NCI-H69 (cell line): ENCODE results near the gene TMEM59L.
A peak's percentile ranks its signal among the peaks of the same experiment; 100 is the strongest.
"Not testable (repeated sequence)": the region's sequence is repeated elsewhere in the genome, so short reads cannot be mapped to it uniquely, and the experiment has no call there.

Experiments used
- DNase-seq: peaks from one replicate; lab custom pipeline; 2025; lab: John Stamatoyannopoulos, UW

TMEM59L gene

GRCh38 chr19:18612772-18613588, at the start of gene TMEM59L:
TMEM59L (plus strand) TSS chr19:18612870; CDS start chr19:18612959, 89 bp downstream.
- DNase-seq: peak; percentile 63

DNA sequence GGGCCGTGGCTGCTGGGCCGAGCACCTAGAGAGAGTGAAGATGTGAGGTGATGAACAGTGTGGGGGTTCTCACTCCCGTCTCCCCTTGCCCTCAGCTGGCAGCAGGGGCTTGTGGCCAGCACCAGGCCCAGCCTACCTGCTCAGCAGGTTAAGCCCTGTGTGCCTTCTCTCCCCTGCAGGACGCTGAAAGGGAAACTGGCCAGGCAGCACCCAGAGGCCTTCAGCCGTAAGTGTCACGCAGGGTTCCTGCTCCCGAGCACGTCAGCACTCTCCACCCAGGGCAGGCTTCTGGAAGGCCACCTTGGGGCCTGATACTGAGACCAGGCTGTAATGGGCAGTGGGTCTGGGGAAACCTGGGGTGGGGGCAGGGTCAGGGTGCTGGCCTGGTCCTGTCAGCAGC, 45.7 kb upstream of the TMEM59L start:
- DNase-seq: no peak

DNA sequence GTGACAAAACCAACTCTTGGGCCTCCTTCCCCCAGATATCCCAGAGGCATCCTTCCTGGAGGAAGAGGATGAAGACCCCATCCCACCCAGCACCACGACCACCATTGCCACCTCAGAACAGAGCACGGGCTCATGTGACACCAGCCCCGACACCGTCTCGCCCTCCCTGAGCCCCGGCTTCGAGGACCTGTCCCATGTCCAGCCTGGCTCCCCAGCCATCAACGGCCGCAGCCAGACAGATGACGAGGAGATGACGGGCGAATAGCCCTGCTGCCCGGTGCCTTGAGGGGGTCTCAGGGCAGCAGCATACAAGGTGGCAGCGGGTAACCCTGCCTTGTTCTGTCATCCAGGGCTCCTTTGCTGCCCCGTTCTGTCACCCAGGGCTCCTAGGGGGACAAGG, 44.3 kb upstream of the TMEM59L start:
- no peak for DNase-seq

- peak; percentile 99 for DNase-seq
These were observed 40.9 kb upstream of the TMEM59L start, which contains the start of gene UBA52 for GRCh38 chr19:18571564-18572344. UBA52 (plus strand) TSS chr19:18571857; CDS start chr19:18573301, 1,444 bp downstream.

DNA sequence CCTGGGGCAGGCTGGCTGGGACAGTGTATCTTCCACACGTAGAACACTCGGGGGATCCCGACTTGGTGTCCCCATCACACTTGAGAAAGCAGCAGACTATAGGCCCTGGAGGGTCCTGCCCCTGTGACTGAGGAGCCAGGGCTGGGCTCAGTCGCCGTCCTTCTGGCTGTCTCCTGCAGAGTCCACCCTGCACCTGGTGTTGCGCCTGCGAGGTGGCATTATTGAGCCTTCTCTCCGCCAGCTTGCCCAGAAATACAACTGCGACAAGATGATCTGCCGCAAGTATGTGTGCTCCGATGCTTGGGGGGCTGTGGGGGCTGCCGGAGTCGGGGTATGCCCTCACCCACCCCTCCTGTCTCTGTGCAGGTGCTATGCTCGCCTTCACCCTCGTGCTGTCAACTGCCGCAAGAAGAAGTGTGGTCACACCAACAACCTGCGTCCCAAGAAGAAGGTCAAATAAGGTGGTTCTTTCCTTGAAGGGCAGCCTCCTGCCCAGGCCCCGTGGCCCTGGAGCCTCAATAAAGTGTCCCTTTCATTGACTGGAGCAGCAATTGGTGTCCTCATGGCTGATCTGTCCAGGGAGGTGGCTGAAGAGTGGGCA, 37.9 kb upstream of the TMEM59L start:
- DNase-seq: no peak

DNA sequence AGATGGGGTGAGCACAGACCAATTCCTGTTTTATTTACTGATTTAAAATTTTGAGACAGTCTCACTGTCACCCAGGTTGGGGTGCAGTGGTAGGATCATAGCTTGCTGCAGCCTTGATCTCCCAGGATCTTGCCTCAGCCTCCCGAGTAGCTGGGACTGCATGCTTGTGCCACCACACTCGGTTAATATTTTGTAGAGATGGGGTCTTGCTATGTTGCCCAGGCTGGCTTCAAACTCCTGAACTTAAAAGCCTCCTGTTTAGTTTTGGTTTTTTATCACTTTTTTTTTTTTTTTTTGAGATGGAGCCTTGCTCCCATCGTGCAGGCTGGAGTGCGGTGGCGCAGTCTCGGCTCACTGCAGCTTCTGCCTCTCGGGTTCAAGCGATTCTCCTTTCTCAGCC, 36.3 kb upstream of the TMEM59L start:
- DNase-seq: no peak

DNA sequence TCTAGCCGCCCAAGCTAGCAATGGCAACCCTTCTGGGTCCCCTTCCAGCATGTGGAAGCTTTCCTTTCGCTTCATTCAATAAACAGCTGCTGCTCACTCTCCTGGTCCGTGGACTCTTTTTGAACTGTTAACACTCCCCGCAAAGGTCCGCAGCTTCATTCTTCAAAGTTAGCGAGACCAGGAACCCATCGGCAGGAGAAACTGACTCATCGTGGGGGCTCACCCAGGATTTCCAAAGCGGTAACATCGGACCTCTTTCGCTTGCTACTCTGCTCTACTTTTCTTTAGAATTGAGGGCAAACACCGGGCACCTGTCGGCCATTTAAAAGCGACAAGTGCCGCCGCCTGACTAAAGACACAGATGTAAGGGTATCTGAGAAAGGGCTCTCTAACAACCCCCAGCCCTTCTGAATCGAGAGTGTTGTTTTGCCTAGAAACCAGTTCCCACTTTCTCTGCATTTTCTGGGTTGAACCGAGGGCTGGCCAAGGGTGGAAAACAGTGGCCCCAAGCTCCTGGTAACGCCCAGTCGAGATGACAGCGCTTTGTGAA, 35.2 kb upstream of the TMEM59L start:
- no peak for DNase-seq

DNA sequence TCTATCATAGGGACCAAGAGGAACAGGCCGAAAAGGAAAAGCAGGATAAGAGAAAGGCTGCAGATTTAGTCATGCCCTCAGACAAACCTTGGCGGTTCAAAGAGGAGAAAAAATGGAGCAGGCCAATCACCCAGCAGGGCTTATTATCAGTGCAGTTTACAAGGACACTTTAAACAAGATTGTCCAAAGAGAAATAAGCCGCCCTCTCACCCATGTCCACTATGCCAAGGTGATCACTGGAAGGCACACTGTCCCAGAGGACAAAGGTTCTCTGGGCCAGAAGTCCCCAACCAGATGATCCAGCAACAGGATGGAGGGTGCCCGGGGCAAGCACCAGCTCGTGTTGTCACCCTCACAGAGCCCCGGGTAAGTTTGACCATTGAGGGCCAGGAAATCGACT, 32.4 kb upstream of the TMEM59L start:
- no peak for DNase-seq

DNA sequence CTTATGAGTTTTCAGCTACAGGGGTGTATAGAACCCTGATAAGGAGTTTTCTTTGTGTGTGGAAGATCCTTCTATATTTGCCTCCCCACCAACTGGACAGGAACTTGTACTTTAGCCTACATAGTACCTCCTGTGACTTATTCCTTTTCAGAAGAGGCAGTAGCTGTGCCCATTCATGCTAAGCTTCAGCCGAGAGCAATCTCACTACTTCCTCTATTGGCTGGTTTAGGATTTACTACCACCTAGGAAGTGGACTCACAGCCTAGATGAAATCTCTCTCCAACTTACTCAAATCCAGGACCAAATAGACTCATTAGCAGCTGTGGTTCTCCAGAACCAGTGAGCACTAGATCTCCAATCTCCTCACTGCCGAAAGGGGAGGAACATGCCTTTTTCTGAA, 26.4 kb upstream of the TMEM59L start:
- DNase-seq: no peak

DNA sequence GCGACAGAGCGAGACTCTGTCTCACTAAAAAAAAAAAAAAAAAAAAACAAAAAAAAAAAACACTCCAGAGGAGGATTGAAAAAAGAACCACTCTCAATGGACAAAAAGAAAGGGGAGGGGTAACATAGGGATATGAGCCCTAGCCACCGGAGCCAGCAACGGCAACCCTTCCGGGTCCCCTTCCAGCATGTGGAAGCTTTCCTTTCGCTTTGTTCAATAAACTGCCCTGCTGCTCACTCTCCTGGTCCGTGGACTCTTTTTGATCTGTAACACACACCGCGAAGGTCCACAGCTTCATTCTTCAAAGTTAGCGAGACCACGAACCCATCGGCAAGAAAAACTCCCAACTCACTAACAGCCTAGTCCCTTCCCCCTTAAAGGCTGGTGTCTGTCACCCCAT, 25.1 kb upstream of the TMEM59L start:
- no peak for DNase-seq

- DNase-seq: no peak
These were observed 24.6 kb upstream of the TMEM59L start for GRCh38 chr19:18587962-18588610.

DNA sequence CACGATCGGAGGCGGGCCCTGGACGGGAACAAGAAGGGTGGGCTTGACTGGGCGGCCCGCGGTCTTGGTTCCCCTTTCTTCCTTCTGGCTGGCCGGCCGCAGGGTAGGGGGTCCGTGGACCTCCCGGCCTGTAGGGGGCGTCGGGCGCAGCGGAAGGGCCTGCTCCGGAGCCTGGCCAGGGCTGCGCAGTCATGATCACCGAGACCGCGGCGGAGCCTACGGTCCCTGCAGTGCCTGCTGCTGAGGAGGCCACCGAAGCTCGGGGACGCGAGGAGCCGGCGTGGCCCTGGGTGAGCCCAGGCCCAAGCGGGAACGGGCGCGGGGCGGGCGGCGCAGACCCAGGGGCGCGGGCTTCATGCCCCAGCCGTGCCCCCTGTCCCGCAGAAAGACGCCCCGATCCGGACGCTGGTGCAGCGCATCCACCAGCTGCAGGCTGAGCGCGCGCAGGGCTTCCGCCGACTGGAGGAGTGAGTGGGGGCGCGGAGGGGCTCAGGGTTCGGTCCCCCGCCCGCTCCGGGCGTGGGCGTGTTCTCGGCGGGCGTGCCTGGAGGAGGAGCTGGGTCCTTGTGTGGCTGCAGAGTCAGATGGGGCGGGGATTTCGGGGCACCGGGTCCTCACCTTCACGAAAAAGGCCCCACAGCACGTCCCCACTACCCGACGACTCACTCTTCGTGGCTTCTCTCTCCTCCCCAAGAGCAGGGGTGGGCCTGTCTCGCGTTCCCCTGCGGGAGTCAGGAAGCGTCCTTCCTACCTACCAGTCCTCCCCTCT, 23.9 kb upstream of the TMEM59L start, which contains the start of gene REX1BD:
Gene REX1BD (plus strand): TSS at position 188 of the 769 bp plus-strand sequence. CDS start 4 bp downstream, at position 192.
- peak; percentile 91 for DNase-seq

DNA sequence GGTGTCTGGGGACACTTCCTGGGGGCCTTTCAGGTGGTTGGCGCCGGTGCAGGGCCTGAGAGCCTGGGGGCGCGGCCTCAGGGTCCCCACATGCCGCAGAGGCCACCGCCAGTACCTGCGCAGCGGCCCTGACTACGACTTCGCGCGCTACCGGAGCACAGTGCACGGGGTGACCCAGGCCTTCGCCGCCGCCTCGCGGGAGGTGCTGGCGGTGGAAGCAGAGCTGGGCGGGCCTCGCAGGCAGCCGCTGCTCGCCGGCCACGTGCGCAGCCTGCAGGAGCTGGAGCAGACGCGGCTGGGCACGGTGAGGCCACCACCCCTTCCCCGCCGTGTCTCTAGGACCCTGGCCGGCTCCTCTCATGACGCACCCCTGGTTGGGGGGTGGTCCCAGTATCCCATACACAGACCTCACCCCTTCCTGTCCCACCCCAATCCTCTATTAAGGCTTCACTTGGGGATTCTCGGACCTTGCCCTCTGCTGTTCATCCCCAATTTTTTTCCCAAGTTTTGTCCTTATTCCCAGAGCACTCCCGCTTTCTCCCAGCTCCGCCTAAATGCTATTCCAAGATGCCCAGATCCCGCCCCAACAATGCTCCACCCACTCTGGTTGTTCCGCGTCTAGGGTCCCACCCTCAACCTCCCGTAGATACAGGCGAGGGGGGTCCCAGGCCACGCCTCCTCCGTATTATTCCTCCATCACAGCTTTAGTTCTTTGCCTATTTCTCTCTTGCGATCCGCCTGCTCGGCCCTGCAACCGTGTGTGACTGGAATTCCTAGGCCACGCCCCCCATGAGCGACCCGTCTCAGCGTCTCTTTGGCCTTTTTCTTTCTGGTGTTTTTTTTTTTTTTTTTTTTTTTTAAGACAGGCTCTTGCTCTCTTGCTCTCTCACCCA, 23.0 kb upstream of the TMEM59L start:
- DNase-seq: peak; percentile 92

DNA sequence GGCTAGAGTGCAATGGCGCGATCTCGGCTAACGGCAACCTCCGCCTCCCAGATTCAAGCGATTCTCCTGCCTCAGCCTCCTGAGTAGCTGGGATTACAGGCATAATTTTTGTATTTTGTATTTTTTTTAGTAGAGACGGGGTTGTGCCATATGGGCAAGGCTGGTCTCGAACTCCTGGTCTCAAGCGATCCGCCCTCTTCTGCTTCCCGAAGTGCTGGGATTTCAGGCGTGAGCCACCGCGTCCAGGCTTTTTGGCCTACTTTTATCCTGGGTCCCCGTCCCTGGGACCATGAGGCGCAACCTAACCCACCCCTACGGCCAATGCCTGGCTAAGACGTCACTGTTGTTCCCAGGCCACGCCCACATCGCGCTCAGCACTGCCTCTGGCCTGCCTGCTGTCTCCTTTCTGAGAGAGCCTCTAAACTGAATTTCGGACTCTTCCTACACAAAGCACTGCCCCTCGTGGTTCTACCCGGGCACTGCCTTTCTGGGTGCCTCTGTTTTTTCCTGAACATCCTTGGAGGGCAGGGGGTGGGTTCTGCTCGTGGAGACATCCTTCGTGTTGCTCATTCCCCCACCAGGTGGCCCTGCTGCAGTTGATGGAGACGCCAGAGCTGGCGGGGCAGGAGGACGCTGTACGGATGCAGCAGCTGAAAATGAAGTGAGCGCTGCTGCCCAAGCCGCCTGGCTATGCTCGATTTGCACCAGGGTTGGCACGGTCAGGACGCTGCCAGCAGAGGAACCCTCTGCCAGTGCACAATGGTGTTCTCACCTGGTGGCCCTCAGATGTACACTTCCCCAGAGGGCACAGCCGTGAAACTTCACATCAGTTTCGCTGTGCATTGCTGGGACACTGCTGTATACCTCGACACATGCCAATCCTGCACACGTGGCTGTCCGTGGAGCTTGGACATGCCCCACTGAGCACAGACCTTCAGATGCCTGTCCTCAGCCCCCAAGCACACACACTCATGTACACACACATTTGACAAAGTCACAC, 22.1 kb upstream of the TMEM59L start:
- DNase-seq: peak; percentile 97

- no peak for DNase-seq
These were observed 20.8 kb upstream of the TMEM59L start for GRCh38 chr19:18591735-18592385.

- not testable (repeated sequence) for DNase-seq
These were observed 19.9 kb upstream of the TMEM59L start for GRCh38 chr19:18592732-18593131.

DNA sequence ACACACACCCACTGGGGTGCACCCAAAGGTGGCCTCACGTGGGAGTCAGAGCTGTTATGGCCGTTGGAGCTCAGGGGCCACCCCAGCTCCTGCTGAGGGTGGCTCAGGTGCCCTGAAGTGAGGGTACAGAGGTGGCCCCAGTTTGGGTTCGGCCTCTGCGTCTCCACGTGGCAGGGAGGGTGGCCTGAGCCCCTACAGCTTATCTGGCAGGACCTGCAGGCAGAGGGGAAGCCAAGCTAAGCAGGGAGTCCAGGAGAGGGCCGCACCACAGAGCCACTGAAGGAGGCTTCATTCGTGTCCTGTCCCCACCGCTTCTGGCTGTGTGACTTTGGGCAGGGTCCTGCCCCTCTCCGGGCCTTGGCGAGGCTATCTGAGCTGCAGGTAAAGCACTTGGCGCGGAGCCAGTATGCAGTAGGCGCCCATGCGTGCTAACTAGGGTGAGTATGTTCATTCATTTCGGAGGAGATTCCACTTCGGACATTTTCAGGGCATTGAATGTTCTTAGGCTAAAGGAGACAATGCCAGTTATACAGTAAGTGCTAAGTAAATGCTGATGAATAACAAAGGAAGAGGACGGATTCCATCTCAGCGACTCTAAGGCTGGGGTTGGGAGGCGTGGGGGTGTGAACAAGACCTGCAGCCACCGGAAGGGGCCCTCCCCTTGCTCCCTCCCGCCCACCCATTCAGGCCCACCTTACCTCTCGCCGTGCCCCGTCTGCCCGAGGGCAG, 19.1 kb upstream of the TMEM59L start:
- DNase-seq: no peak
